WTC11 (cell line): Measurements from ENCODE around the gene KDM1B. TPM values are rescaled to one million over a fixed set of nuclear protein-coding genes. Genes with fewer than 3 reads are reported as not detected.
A peak's percentile ranks its signal among the peaks of the same experiment; 100 is the strongest.

Source experiments
- ATAC-seq: fragments of 200-7000 bp; cut with Tn5 transposase; 2 replicates; pipeline ENCODE4 v1.10.0; 2021; ENCODE audit warnings: mild to moderate bottlenecking, moderate library complexity
- CTCF ChIA-PET: fragments of 300-600 bp; sonication (Branson Sonifier 250); formaldehyde crosslinking; loops from one replicate; lab custom pipeline; 2021; ENCODE audit warnings: antibody characterized with exemption; lab: Charles Lee
- POLR2A ChIA-PET: fragments of 350-600 bp; sonication (Branson Sonifier 250); formaldehyde crosslinking; loops from one replicate; lab custom pipeline; 2021; ENCODE audit warnings: antibody characterized with exemption; lab: Charles Lee
- DNase-seq: peaks from one replicate; pipeline ENCODE4 v3.0.0; 2021; ENCODE audit warnings: low spot score
- H3K27ac Mint-ChIP-seq: 2 replicates; pipeline ENCODE4 v1.8.0; 2021; ENCODE audit warnings: mixed read lengths
- H3K27me3 Mint-ChIP-seq: 2 replicates; pipeline ENCODE4 v1.8.0; 2021; ENCODE audit warnings: low read depth, mild to moderate bottlenecking, moderate library complexity, mixed read lengths
- H3K36me3 Mint-ChIP-seq: 2 replicates; pipeline ENCODE4 v1.8.0; 2021; ENCODE audit warnings: mixed read lengths
- H3K4me1 Mint-ChIP-seq: 2 replicates; pipeline ENCODE4 v1.8.0; 2022; ENCODE audit warnings: mixed read lengths
- H3K4me3 Mint-ChIP-seq: 2 replicates; pipeline ENCODE4 v1.8.0; 2021; ENCODE audit warnings: mild to moderate bottlenecking, moderate library complexity, mixed read lengths
- H3K9me3 Mint-ChIP-seq: 2 replicates; pipeline ENCODE4 v1.8.0; 2021; ENCODE audit warnings: mixed read lengths
- ATF1 ChIP-seq: sonication (generic); formaldehyde crosslinking; IDR thresholded peaks from 2 replicates; pipeline ENCODE4 v1.8.1; 2023; ENCODE audit warnings: mild to moderate bottlenecking, moderate library complexity, missing genetic modification reagents
- ATF3 ChIP-seq: sonication (generic); formaldehyde crosslinking; conservative IDR thresholded peaks from 2 replicates; pipeline ENCODE4 v1.8.1; 2022; ENCODE audit warnings: mild to moderate bottlenecking, missing genetic modification reagents
- ATF6 ChIP-seq: sonication (generic); formaldehyde crosslinking; IDR thresholded peaks from 2 replicates; pipeline ENCODE4 v1.8.1; 2023; ENCODE audit warnings: mild to moderate bottlenecking, missing genetic modification reagents
- E2F1 ChIP-seq: sonication (generic); formaldehyde crosslinking; IDR thresholded peaks from 2 replicates; pipeline ENCODE4 v1.8.0; 2022; ENCODE audit warnings: mild to moderate bottlenecking, missing genetic modification reagents
- E2F5 ChIP-seq: sonication (generic); formaldehyde crosslinking; IDR thresholded peaks from 2 replicates; pipeline ENCODE4 v1.8.1; 2022; ENCODE audit warnings: mild to moderate bottlenecking, moderate library complexity, missing genetic modification reagents
- EMX1 ChIP-seq: fragments of 250-450 bp; sonication (Bioruptor Pico); IDR thresholded peaks from 2 replicates; pipeline ENCODE4 v1.8.0; 2021; ENCODE audit warnings: mild to moderate bottlenecking
- FOXP1 ChIP-seq: sonication (generic); formaldehyde crosslinking; IDR thresholded peaks from 2 replicates; pipeline ENCODE4 v1.8.0; 2022; ENCODE audit warnings: missing genetic modification reagents, mild to moderate bottlenecking, moderate library complexity, borderline replicate concordance
- JUN ChIP-seq: sonication (generic); formaldehyde crosslinking; IDR thresholded peaks from 2 replicates; pipeline ENCODE4 v1.8.0; 2023; ENCODE audit warnings: mild to moderate bottlenecking, missing genetic modification reagents
- MAX ChIP-seq: sonication (generic); formaldehyde crosslinking; IDR thresholded peaks from 2 replicates; pipeline ENCODE4 v1.8.0; 2022; ENCODE audit warnings: mild to moderate bottlenecking, missing genetic modification reagents
- MLX ChIP-seq: sonication (generic); formaldehyde crosslinking; IDR thresholded peaks from 2 replicates; pipeline ENCODE4 v1.8.1; 2023; ENCODE audit warnings: mild to moderate bottlenecking, missing genetic modification reagents, moderate library complexity
- NR1H2 ChIP-seq: sonication (generic); formaldehyde crosslinking; IDR thresholded peaks from 2 replicates; pipeline ENCODE4 v1.9.0; 2021; ENCODE audit warnings: mild to moderate bottlenecking, moderate library complexity, missing genetic modification reagents
- SMAD4 ChIP-seq: sonication (generic); formaldehyde crosslinking; IDR thresholded peaks from 2 replicates; pipeline ENCODE4 v1.8.0; 2022; ENCODE audit warnings: mild to moderate bottlenecking, missing genetic modification reagents
- SP1 ChIP-seq: sonication (generic); formaldehyde crosslinking; conservative IDR thresholded peaks from 2 replicates; pipeline ENCODE4 v1.8.1; 2022; ENCODE audit warnings: missing genetic modification reagents
- TP53 ChIP-seq: sonication (generic); formaldehyde crosslinking; IDR thresholded peaks from 2 replicates; pipeline ENCODE4 v1.8.1; 2023; ENCODE audit warnings: mild to moderate bottlenecking, missing genetic modification reagents
- USF2 ChIP-seq: sonication (generic); formaldehyde crosslinking; IDR thresholded peaks from 2 replicates; pipeline ENCODE4 v1.8.1; 2023; ENCODE audit warnings: mild to moderate bottlenecking, missing genetic modification reagents, moderate library complexity
- ZBTB21 ChIP-seq: sonication (generic); formaldehyde crosslinking; IDR thresholded peaks from 2 replicates; pipeline ENCODE4 v1.8.1; 2023; ENCODE audit warnings: mild to moderate bottlenecking, missing genetic modification reagents, borderline replicate concordance
- ZBTB43 ChIP-seq: sonication (generic); formaldehyde crosslinking; IDR thresholded peaks from 2 replicates; pipeline ENCODE4 v1.8.1; 2023; ENCODE audit warnings: mild to moderate bottlenecking, missing genetic modification reagents
- ZNF317 ChIP-seq: sonication (generic); formaldehyde crosslinking; IDR thresholded peaks from 2 replicates; pipeline ENCODE4 v1.8.1; 2023; ENCODE audit warnings: low read depth, mild to moderate bottlenecking, moderate library complexity, missing genetic modification reagents, borderline replicate concordance
- ZNF396 ChIP-seq: fragments of 250-450 bp; sonication (Bioruptor Pico); IDR thresholded peaks from 2 replicates; pipeline ENCODE4 v1.8.0; 2021; ENCODE audit warnings: mild to moderate bottlenecking, moderate library complexity, borderline replicate concordance
- ZNF423 ChIP-seq: fragments of 250-450 bp; sonication (Bioruptor Pico); IDR thresholded peaks from 2 replicates; pipeline ENCODE4 v2.1.2; 2022; ENCODE audit warnings: mild to moderate bottlenecking, moderate library complexity
- ZNF532 ChIP-seq: fragments of 250-450 bp; sonication (Bioruptor Pico); IDR thresholded peaks from 2 replicates; pipeline ENCODE4 v1.9.0; 2021; ENCODE audit warnings: mild to moderate bottlenecking, borderline replicate concordance
- total RNA-seq: library from RNA; stranded (reverse); gene quantifications from 3 replicates; pipeline ENCODE4 v1.2.3, GENCODE V29; 2021

The KDM1B gene
- total RNA-seq, 1 experiment from 2014 or later: 6.7 TPM

- Mint-ChIP-seq H3K9me3 (no peaks in the 10 kb centered on the region), H3K36me3 (peaks cover 11% of the 10 kb centered on the region), H3K27me3 (no peaks in the 10 kb centered on the region; the same call in 1 of the 2 replicates), H3K27ac (peak overlapping the region; percentile 97), H3K4me1 (peaks cover 51% of the 10 kb centered on the region), H3K4me3 (peak overlapping the region; percentile 6; the same call in 1 of the 2 replicates)
- ChIA-PET POLR2A (no interaction called here), CTCF (interaction anchor here (0.8 to 1.1 kb wide), 3 partner anchors 10 to 65 kb away, joined by 3 to 7 read pairs (median 3); no protein-coding TSS in a partner anchor)
- TF ChIP-seq MAX (CRISPR knock-in tag) (no peak), E2F1 (CRISPR knock-in tag) (no peak), ZNF396 (CRISPR knock-in tag) (no peak), NR1H2 (CRISPR knock-in tag) (no peak), ATF3 (CRISPR knock-in tag) (no peak), USF2 (CRISPR knock-in tag) (no peak), ATF6 (CRISPR knock-in tag) (no peak), FOXP1 (CRISPR knock-in tag) (no peak), E2F5 (CRISPR knock-in tag) (no peak)
- no peak for ATAC-seq
- DNase-seq: no peak
Measured at GRCh38 chr6:18186540-18187250, 31.5 kb downstream of the KDM1B start.

GRCh38 chr6:18187701-18188100 lies 32.5 kb downstream of the KDM1B start:
- Mint-ChIP-seq H3K27ac (peak overlapping the region; percentile 47; the same call in 1 of the 2 replicates), H3K4me3 (no peak overlapping the region), H3K9me3 (no peaks in the 10 kb centered on the region), H3K36me3 (peaks cover 12% of the 10 kb centered on the region), H3K27me3 (no peaks in the 10 kb centered on the region; the same call in 1 of the 2 replicates), H3K4me1 (peaks cover 43% of the 10 kb centered on the region)
- DNase-seq (no peak), ATAC-seq (peak; percentile 11; the same call in 1 of the 2 replicates)
- ChIA-PET POLR2A (no interaction called here), CTCF (no interaction called here)
- TF ChIP-seq EMX1 (CRISPR knock-in tag) (no peak), ATF1 (CRISPR knock-in tag) (no peak), NR1H2 (CRISPR knock-in tag) (no peak), ZBTB43 (CRISPR knock-in tag) (no peak), ZNF423 (CRISPR knock-in tag) (no peak), MLX (CRISPR knock-in tag) (no peak), SP1 (CRISPR knock-in tag) (no peak), E2F5 (CRISPR knock-in tag) (no peak), SMAD4 (no peak), ZBTB21 (CRISPR knock-in tag) (no peak), TP53 (CRISPR knock-in tag) (no peak), ZNF317 (CRISPR knock-in tag) (no peak), JUN (CRISPR knock-in tag) (no peak), ZNF532 (no peak)
